Measurements from ENCODE around the gene RAP2B.
A peak's percentile ranks its signal among the peaks of the same experiment; 100 is the strongest.

The RAP2B gene

GRCh38 chr3:153130312-153130977 lies 31.6 kb upstream of the RAP2B start:
- no peak overlapping the region for H3K4me3 ChIP-seq (replicated peaks; ENCODE audit: low read depth, low read length)
- DNase-seq (ENCODE audit: low read depth), result peak; percentile 60
- TF ChIP-seq, protein P1, sequence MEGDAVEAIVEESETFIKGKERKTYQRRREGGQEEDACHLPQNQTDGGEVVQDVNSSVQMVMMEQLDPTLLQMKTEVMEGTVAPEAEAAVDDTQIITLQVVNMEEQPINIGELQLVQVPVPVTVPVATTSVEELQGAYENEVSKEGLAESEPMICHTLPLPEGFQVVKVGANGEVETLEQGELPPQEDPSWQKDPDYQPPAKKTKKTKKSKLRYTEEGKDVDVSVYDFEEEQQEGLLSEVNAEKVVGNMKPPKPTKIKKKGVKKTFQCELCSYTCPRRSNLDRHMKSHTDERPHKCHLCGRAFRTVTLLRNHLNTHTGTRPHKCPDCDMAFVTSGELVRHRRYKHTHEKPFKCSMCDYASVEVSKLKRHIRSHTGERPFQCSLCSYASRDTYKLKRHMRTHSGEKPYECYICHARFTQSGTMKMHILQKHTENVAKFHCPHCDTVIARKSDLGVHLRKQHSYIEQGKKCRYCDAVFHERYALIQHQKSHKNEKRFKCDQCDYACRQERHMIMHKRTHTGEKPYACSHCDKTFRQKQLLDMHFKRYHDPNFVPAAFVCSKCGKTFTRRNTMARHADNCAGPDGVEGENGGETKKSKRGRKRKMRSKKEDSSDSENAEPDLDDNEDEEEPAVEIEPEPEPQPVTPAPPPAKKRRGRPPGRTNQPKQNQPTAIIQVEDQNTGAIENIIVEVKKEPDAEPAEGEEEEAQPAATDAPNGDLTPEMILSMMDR (IDR thresholded peaks at IDR 0.05; ENCODE audit: low read length, missing control alignments), result no peak

DNA sequence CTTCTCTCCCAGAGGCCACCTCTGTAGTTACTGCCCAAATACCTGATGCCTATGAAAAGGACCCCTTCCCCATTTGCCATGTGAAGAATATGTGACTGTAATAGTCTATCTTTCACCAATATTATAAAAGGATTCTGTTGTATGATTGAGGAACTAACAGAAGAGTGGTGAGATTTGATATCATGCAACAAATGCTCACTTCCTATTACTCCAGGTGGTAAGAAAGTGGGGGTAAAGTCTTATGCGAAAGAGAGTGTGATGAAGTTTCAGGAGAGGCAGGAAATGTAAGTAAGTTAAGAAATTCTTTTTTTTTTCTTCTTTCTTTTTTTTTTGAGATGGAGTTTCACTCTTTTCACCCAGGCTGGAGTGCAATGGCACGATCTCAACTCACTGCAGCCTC lies 24.4 kb upstream of the RAP2B start:
- TF ChIP-seq, protein P1 (IDR thresholded peaks at IDR 0.05; ENCODE audit: low read length, missing control alignments), result no peak
- no peak overlapping the region for H3K4me3 ChIP-seq (replicated peaks; ENCODE audit: low read depth, low read length)

GRCh38 chr3:153138276-153139210 lies 23.5 kb upstream of the RAP2B start:
- no peak overlapping the region for H3K4me3 ChIP-seq (replicated peaks; ENCODE audit: low read depth, low read length)
- TF ChIP-seq, protein P1 (IDR thresholded peaks at IDR 0.05; ENCODE audit: low read length, missing control alignments), result no peak
- peak; percentile 95 for DNase-seq (ENCODE audit: low read depth)

More for the DNA sequence above, 24.4 kb upstream of the RAP2B start:
- DNase-seq (ENCODE audit: low read depth), result no peak

GRCh38 chr3:153142961-153143360 lies 19.1 kb upstream of the RAP2B start:
- H3K4me3 ChIP-seq (replicated peaks; ENCODE audit: low read depth, low read length), result no peak overlapping the region
- DNase-seq (ENCODE audit: low read depth), result no peak
- TF ChIP-seq, protein P1 (IDR thresholded peaks at IDR 0.05; ENCODE audit: low read length, missing control alignments), result no peak

GRCh38 chr3:153144071-153144470 lies 18.0 kb upstream of the RAP2B start:
- H3K4me3 ChIP-seq (replicated peaks; ENCODE audit: low read depth, low read length), result no peak overlapping the region
- TF ChIP-seq, protein P1 (IDR thresholded peaks at IDR 0.05; ENCODE audit: low read length, missing control alignments), result no peak
- no peak for DNase-seq (ENCODE audit: low read depth)

- TF ChIP-seq, protein P1 (IDR thresholded peaks at IDR 0.05; ENCODE audit: low read length, missing control alignments), result no peak
- DNase-seq (ENCODE audit: low read depth), result peak; percentile 52
- H3K4me3 ChIP-seq (replicated peaks; ENCODE audit: low read depth, low read length), result no peak overlapping the region
Measured at GRCh38 chr3:153144779-153145178, 17.2 kb upstream of the RAP2B start.
